Measurements from ENCODE around the gene ZBED4.

ZBED4 gene

GRCh38 chr22:49873228-49873940 lies 19.7 kb downstream of the ZBED4 start:
- no peak for DNase-seq (ENCODE audit: low read depth in 1 of 2, low spot score in 1 of 2)

GRCh38 chr22:49877642-49878041 lies 24.0 kb downstream of the ZBED4 start:
- no peak for DNase-seq (ENCODE audit: low read depth in 1 of 2, low spot score in 1 of 2)

- DNase-seq (ENCODE audit: low read depth in 1 of 2, low spot score in 1 of 2), result no peak
Observed at GRCh38 chr22:49878206-49878605, 24.6 kb downstream of the ZBED4 start.

DNA sequence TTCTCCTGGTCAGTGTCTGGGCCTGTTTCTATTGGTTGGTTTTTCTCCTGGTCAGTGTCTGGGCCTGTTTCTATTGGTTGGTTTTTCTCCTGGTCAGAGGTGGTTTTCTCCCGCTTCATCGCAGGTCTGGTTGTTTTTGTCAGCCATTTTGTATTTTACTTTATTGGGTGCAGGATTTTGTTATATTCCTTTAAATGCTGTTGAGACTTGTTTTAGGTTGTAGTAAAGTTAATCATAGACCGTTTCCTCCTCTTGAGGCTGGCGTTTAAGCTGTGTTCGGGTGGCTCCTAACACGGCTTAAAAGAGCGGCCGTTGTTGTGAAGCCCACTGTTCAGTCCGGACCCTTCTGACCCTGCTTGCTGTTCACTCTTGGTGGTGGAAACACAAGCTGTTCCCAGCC lies 26.2 kb downstream of the ZBED4 start:
- DNase-seq (ENCODE audit: low read depth in 1 of 2, low spot score in 1 of 2), result no peak

GRCh38 chr22:49880281-49880680 lies 26.6 kb downstream of the ZBED4 start:
- no peak for DNase-seq (ENCODE audit: low read depth in 1 of 2, low spot score in 1 of 2)

DNA sequence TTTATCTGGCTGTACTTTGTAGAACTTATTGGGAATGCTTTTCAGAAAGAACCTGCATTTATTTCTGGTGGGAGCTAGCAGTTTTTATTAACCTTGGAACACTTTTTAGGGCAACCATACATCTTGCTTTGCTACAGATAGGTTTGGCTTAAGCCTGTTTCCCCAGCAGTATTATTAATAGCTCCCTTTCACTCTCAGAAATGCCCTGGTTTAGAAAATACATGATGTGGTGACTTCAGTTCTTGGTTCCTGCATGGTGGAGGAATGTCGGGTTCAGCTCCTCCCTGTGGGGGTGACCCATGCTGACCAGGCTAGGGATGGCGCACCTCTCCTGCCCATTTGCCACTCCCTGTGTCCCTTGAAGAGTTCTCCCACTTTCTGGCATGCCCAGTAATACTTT lies 28.2 kb downstream of the ZBED4 start:
- DNase-seq (ENCODE audit: low read depth in 1 of 2, low spot score in 1 of 2), result no peak

GRCh38 chr22:49882519-49883293 lies 29.1 kb downstream of the ZBED4 start:
- DNase-seq (ENCODE audit: low read depth in 1 of 2, low spot score in 1 of 2), result no peak

DNA sequence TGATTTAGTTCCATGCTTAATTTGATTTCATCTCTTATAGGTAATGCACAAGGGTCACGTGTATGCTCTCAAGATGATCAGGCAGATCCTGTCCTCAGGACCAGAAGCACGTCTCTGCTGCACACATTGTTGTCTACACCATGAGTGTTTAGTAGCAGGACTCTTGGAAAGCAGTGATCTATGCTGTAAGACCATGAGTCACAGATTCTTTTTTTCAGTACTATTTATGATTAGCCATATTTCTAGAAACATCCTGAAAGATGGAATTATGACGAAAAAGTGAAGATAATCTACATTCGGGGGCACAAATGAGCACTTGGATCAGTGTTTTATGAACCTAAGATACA lies 29.6 kb downstream of the ZBED4 start:
- no peak for DNase-seq (ENCODE audit: low read depth in 1 of 2, low spot score in 1 of 2)

GRCh38 chr22:49884075-49884474 lies 30.4 kb downstream of the ZBED4 start:
- no peak for DNase-seq (ENCODE audit: low read depth in 1 of 2, low spot score in 1 of 2)

GRCh38 chr22:49884503-49885260 lies 31.0 kb downstream of the ZBED4 start:
- DNase-seq (ENCODE audit: low read depth in 1 of 2, low spot score in 1 of 2), result no peak

DNA sequence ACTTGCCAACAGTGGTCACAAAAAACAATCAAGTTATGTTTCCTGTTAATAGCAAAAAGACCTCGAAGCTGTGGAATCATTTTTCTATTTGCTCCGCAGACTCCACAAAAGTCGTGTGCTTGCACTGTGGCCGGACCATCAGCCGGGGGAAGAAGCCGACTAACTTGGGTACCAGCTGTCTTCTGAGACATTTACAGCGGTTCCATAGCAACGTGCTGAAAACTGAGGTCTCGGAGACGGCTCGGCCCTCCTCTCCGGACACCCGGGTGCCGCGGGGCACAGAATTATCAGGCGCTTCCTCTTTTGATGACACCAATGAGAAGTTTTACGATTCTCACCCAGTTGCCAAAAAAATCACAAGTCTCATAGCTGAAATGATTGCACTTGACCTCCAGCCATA lies 31.6 kb downstream of the ZBED4 start:
- no peak for DNase-seq (ENCODE audit: low read depth in 1 of 2, low spot score in 1 of 2)

DNA sequence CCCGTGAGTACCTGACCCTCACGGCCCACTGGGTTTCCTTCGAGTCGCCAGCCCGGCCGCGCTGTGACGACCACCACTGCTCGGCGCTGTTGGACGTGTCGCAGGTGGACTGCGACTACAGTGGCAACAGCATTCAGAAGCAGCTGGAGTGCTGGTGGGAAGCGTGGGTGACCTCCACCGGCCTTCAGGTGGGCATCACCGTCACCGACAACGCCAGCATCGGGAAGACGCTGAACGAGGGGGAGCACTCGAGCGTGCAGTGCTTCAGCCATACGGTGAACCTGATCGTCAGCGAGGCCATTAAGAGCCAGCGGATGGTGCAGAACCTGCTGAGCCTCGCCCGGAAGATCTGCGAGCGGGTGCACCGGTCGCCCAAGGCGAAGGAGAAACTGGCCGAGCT lies 32.2 kb downstream of the ZBED4 start:
- DNase-seq (ENCODE audit: low read depth in 1 of 2, low spot score in 1 of 2), result no peak

- DNase-seq (ENCODE audit: low read depth in 1 of 2, low spot score in 1 of 2), result no peak
Observed at GRCh38 chr22:49886346-49887063, 32.9 kb downstream of the ZBED4 start.

- no peak for DNase-seq (ENCODE audit: low read depth in 1 of 2, low spot score in 1 of 2)
Observed at GRCh38 chr22:49887064-49887451, 33.4 kb downstream of the ZBED4 start.

DNA sequence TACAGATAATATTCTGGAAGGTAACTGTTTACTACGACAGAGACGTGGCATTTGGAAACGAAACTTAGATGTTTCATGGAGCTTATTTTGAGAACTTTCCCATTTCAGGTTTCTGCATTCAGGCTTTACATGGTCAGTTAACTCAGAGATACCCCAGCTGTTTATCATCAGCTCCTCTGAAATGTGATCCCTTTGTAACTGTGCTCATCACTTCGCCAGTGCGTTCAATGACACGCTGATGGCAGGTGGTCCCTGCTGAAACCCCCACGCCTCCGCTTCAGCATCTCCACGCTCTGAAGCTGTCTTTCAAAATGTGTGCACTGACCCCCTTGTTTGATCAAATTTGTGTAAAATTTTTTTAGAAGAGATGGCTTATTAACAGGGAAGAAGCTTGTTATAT lies 34.1 kb downstream of the ZBED4 start:
- DNase-seq (ENCODE audit: low read depth in 1 of 2, low spot score in 1 of 2), result no peak

DNA sequence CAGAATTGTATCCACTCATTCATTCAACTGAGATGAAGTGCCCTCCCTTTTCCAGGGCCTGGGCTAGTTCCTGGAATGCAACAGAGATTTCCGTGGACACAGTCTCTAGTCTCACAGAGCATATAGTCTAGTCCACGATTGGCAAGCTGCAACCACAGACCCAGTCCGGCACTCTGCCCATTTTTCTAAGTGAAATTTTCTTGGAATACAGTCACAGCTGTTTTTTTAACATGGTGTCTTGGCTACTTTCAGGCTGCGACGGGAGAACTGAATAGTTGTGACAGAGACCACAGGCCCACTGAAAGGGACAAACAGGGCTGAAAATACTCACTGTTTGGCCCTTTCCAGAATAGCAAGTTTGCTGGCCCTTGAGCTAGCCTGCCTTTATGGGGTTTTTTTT lies 35.4 kb downstream of the ZBED4 start:
- no peak for DNase-seq (ENCODE audit: low read depth in 1 of 2, low spot score in 1 of 2)

- no peak for DNase-seq (ENCODE audit: low read depth in 1 of 2, low spot score in 1 of 2)
Observed at GRCh38 chr22:49892226-49892899, 38.7 kb downstream of the ZBED4 start.

DNA sequence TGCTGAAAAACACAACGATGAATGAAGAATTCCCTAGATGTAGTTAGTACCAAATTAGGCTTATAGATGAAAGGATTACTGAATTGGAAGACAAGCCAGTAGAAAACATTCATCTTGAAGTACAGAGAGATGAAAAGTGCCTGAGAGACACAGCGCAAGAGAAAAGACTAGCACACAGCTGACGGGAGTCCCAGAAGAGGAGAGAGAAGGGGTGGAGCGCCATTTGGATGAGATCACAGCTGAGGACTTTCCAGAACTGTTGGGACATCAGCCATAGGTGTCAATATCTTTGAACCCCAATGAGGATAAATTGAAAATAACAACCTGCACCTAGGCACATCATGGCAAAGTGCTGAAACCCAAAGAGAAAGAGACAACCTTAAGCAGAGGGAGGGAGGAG lies 39.4 kb downstream of the ZBED4 start:
- no peak for DNase-seq (ENCODE audit: low read depth in 1 of 2, low spot score in 1 of 2)

GRCh38 chr22:49894322-49895054 lies 40.8 kb downstream of the ZBED4 start:
- DNase-seq (ENCODE audit: low read depth in 1 of 2, low spot score in 1 of 2), result no peak

DNA sequence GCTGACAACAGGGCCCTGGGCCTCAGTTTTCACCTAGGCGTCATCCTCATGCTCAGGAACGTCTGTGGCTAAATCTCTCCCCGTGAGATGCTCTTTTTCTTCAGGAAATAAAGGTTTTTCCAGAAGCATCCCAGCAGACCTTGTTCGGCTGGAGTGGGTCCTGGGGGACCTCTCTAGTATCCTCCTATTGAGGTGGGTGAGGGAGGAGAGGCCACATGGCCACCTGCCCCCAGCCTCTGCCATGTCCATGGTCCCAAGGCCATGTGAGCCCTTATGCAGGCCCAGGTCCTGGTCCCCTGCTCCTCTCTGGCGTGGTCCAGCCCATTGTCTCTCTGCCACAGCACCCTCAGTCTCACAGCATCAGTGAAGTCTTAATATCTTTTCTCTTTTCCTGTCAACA lies 42.6 kb downstream of the ZBED4 start:
- DNase-seq (ENCODE audit: low read depth in 1 of 2, low spot score in 1 of 2), result no peak

Measured in activated T-helper 1 cell treated with anti-CD3 and anti-CD28 coated beads, Interleukin-2, amount 50 U/mL, for 16 hours (primary cell).